ENCODE measurements around the gene KIF2A.

The KIF2A gene

DNA sequence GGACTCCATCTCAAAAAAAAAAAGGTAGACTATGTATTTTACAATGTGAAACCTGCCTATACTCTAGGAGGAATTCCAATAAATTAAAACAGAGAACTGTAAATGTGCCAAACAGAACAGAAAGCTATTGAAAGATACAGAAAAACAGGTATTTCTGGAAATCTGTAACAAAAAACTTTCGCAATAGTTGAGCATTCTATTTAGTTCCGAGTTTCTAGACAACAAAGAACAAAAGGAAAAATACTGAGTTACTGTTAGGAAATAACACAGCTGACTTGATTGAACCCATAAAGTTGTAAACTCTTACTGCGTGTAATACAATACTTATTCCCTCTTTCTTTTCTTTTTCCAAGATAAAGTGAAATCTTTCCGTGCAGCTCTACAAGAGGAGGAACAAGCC, 79.1 kb downstream of the KIF2A start:
- DNase-seq (ENCODE audit: low read depth) = no peak

DNA sequence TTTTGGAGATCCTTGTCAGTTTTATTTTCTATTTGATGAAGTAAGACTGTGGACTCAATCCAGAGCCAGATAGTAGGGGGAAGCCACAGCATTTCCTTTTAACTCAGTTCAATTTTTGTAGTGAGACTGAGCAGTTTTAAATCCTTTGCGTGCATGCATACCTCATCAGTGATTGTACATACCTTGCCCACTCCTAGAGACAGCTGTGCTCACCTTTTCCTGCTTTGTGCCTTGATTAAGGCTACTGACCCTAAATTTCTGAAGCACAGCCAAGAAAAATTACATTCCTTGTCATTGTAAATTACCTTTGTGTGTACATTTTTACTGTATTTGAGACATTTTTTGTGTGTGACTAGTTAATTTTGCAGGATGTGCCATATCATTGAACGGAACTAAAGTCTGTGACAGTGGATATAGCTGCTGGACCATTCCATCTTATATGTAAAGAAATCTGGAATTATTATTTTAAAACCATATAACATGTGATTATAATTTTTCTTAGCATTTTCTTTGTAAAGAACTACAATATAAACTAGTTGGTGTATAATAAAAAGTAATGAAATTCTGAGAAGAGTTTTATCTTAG, 79.9 kb downstream of the KIF2A start:
- no peak for DNase-seq (ENCODE audit: low read depth)

DNA sequence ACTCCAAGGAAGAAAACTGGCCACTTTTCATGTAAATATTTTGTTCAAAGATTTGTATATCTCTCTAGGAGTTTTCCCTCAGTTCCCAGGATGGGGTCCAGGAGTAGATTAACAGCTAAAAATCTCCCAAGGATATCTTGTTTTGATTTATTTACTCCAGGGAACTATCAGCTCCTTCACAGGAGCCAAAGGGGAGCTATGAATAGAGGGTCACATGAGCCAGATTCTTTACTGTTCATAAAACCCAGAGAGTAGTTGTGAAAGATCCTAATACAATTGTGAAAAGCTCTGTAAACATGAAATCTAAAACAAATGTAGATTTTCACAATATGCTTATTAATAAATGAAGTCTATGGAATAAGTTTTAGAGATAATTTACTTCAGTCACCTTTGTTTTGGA, 80.8 kb downstream of the KIF2A start:
- no peak for DNase-seq (ENCODE audit: low read depth)

DNA sequence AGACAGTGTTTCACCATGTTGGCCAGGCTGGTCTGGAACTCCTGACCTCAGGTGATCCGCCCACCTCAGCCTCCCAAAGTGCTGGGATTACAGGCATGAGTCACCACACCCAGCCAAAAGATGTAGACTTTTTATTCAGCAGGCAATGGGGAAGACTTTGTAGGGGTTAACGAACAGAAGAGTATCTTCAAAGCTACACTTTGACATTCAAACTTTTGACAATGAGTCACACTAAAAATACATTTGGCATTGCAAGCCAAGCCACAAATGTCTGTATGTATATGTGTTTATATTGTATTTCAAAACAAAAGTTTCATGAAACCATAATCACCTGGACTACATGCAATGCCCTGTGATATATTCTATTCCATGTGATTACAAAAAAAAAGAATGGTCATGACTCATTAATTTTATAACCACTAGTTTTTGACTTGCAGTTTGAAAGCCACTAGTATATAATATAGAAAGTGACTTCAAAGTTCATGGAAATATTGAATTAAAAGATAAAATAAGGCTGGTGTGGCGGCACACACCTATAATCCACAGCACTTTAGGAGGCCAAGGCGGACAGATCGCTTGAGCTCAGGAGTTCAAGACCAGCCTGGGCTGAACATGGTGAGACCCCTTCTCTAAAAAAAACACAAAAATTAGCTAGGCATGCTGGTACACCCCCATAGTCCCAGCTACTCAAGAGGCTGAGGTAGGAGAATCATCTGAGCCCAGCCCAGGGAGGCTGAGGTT, 89.4 kb downstream of the KIF2A start:
- DNase-seq (ENCODE audit: low read depth) = no peak

DNA sequence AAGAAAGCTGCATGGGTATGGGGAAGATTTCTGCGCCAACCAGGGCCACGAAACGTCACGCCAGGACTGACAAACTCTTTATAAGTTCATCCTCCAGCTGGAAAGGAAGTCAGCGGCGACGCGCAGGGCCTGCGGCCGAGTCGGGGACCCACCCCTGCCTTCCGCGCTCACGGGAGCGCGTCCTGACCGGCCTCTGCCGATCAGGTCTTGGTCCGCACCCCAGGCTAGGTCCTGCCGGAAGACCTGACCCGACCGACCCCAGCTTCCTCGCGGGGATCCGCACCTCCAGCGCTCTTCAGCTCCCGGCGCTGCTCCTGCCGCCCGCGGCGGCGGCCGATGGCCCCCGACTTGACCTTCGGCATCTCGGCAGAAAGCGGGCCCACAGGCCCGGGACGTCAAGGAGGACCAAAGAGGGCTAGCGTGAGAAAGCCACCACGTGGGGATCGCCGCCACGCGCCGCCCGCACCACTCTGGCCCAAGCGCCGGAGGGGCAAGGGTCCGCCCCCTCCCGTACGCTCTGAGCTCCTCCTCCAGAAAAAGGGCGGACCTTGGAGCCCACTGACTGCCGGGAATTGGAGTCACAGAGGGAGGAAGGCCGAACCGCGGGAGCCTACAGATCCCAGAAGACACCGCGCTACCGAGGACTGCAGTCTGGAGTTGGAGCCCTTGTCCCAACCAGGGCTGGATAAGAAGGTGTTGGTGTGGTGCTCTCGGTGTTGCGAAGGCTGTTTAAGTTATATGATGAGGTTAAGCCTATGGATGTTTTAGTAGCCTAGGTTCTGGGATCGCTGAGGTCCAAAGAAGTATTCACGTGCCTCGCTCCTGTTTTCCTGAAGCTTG, 97.6 kb downstream of the KIF2A start, which contains the start of gene DIMT1:
DIMT1 (minus strand) TSS at position 495 of the 840 bp plus-strand sequence; CDS start at position 362, 133 bp downstream.
- peak; percentile 85 for DNase-seq (ENCODE audit: low read depth)

DNA sequence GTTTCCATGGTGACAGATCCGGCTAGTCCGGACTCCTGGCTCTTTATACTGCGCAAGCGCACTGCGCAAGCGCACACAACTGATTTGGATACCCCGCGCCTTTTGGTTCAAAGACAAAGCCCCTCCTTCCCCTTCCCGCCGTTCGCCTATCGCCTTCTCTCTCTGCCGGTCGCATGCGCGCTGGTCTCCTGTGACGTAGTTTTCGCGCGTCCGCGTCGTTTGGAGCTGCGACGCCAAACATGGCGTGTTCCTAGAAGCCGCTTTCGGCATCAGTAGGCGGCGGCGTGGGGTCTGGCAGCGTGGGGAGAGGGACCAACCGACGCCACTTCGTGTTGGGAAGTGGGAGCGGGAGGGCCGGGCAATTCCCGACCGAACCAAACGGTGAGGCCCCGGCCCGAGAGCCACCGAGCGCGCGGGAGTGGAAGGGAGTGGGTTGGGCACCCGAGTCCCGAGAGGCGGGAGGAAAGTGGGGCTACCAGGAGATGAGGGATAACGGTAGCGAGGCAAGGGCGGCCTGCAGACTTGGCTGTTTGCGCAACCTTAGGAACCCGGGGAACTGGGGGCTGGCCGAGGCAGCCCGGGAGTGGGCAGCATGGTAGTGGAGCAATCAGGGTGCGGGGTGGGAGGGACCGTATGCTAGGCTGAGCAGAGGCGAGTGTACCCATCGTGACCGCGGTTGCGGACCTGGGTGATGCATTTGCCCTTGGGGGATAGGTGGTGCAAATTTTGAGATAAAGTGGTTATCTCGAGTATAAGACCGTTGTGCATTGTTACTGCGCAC, 106.7 kb downstream of the KIF2A start, which contains the start of gene IPO11:
IPO11 (plus strand) TSS at position 215 of the 781 bp plus-strand sequence. CDS start 24,517 bp downstream, outside the sequence.
- DNase-seq (ENCODE audit: low read depth) = peak; percentile 97

DNA sequence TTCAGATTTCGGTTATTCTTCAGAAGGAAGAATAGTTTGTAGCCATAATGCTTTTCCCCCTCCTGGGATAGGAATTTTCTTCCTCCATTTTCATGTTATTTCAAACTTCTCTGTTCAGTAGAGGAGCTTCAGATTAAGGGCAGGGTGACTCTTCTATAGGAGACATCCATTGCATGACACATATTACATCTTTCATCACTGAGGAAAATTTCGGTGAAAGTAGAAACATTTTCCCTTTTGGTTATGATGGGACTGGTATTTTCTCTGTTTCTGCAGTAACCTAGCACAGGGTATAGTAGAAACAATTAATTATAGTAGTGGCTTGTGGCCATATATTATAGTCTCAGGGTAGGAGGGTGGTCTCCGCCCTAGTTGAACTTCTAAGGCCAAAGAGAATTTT, 107.7 kb downstream of the KIF2A start:
- no peak for DNase-seq (ENCODE audit: low read depth)

DNA sequence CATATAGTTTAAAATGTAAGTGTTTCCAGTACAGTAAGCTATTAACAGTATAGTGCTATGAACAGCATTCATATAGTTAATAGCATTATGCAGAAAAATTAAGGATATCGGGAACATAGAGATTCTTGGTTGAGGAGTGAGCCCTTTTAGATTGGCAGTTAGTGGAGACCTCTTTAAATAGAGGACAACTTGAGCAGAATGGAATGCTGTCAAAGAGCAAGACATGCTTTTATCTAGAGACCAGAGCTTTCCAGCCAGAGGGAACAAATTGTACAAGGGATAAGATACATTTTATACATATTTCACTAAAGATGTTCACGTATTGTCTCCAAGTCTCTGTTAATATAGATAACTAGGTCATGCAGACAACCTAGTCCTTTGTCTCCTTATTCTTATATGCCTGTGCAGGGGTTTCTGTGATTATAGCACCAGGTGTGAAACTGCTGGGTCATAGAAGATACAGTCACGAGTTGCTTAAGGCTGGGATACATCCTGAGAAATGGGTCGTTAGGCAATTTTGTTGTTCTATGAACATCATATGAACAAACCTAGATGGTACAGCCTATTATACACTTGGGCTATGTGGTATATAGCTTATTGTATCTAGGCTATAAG, 112.6 kb downstream of the KIF2A start:
- no peak for DNase-seq (ENCODE audit: low read depth)

DNA sequence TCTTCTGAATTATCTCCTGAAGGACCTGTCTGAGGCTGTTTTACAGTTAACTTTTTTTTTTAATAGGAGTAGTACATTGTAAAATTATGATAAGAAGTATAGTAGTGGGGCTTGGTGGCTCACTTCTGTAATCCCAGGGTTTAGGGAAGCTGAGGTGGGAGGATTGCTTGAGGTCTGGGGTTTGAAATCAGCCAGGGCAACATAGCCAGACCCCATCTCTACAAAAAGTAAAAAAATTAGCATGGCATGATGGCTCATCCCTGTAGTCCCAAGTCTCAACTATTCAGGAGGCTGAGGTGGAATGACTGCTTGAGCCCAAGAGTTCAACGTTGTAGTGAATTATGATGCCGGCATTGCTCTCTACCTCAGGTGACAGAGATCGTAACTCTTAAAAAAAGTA, 113.6 kb downstream of the KIF2A start:
- no peak for DNase-seq (ENCODE audit: low read depth)

DNA sequence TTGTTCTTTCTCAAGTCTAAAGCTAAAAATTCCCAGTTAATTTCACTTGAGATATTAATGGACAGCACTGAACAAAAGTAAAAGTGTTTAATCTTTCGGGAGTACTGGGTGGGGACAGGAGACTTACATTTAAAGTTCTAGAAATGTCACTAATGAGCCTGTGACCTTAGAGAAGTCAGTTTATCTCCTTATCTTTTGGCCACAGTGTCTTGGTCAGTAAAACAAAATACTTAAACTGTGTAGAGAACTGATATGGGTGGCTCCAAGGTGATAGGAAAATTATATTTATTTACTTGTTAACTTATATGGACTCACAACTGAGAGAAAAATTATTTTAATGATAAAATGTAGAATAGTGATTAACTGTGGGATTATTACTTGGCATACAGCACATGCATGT, 115.4 kb downstream of the KIF2A start:
- DNase-seq (ENCODE audit: low read depth) = no peak

DNA sequence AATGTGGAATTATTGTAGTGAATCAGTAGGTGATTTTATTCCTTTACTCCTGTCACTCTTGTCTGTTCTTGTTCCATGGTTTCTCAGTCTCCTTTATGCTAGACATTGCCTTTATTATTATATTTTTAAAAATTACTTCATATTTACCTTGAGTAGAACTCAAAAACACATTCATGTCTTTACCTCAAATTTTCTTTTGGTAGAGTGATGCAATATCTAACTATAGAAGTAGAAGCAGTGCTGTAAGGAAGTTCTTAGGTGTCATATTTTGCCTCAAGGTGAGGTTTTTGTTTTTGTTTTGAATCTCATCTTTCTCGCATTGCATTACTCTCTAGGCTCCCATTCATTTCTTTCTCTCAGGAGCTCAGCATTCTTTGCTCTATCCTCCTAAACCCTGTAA, 118.8 kb downstream of the KIF2A start:
- DNase-seq (ENCODE audit: low read depth) = no peak

DNA sequence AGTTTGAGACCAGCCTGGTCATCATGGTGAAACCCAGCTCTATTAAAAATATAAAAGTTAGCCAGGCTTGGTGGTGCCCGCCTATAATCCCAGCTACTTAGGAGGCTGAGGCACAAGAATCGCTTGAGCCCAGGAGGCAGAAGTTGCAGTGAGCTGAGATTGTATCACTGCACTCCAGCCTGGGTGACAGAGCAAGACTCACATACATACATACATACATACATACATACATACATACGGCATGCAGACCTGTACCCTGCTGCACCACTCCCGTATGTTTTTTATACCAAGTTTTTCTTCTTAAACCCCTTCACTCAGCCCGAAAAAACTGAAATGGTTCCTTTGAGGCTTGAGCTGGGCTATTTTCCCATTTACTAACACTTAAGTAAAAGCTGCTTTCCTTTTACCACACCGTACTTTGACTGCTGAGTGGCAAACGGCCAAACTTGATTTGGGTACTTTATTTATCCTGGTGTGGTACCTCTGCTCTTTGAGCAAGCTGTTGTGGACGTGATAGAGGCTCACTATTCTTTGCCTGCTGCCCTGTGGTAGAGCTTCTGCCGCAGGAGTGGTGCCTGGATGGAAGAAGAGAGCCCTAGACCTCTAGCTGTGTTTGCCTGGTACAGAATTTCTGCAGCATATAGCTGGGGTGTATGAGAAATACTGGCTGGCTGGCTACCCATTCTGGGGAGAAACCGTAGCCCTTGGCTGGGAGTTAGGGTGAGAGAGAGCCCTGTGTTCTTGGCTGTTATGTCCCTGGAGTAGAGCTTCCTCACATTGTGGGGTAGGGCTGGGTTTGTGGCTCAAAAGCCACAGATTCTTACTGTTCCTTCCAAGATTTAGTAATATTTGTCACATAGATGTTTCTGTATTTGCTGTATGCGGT, 126.0 kb downstream of the KIF2A start:
- DNase-seq (ENCODE audit: low read depth) = no peak

DNA sequence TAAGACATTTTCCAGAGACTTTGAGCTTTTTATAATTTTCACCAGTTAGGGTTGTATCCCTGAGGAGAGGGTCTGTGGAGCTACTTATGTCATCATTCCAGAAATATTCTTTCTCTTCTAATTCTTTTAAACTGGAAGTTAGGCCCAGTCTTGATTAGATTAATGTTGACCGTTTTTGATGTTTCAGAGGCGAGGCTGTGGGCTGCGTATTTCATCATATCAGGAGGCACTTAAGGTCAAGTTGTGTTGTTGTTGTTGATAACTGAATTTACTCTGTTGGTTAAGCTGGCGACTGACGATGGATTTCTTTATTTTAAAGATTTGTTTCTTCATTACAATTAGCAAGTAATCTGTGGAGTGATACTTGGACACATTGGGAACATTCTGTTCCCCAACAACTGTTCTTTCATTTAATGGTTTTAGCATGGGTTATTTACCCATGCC, 126.6 kb downstream of the KIF2A start:
- DNase-seq (ENCODE audit: low read depth) = no peak
